Measurements from ENCODE around the gene SCIMP.

SCIMP gene

GRCh38 chr17:5211458-5211857 is 23.2 kb downstream of the SCIMP start:
- H3K79me2 ChIP-seq (ENCODE audit: low read length): no peaks in the 10 kb centered on the region
- peak overlapping the region; percentile 39 for H3K27ac ChIP-seq (ENCODE audit: low read length)
- no peaks in the 10 kb centered on the region for H4K20me1 ChIP-seq (ENCODE audit: insufficient read depth, low read length)
- H3K36me3 ChIP-seq (replicated peaks; ENCODE audit: low read depth, low read length): no peaks in the 10 kb centered on the region
- H3K9me3 ChIP-seq (ENCODE audit: insufficient read depth, low read length): no peaks in the 10 kb centered on the region
- H3K4me3 ChIP-seq (ENCODE audit: low read length): no peak overlapping the region
- H3K4me2 ChIP-seq (ENCODE audit: low read length): peak overlapping the region; percentile 36
- no peaks in the 10 kb centered on the region for H3K27me3 ChIP-seq (ENCODE audit: low read depth, low read length)
- no peak overlapping the region for H3K9ac ChIP-seq (ENCODE audit: low read length)
- H3K4me1 ChIP-seq (ENCODE audit: low read length): peaks cover 18% of the 10 kb centered on the region
- no peak for TF ChIP-seq EZH2phosphoT487 (IDR thresholded peaks at IDR 0.05; ENCODE audit: low read depth)
- H2AFZ ChIP-seq (ENCODE audit: low read depth, low read length): no peak overlapping the region

- TF ChIP-seq CTCF (IDR thresholded peaks at IDR 0.05; ENCODE audit: low read depth, low read length) (no peak), EZH2phosphoT487 (IDR thresholded peaks at IDR 0.05; ENCODE audit: low read depth) (no peak)
- Histone ChIP-seq H3K27me3 (ENCODE audit: low read depth, low read length) (no peaks in the 10 kb centered on the region), H2AFZ (ENCODE audit: low read depth, low read length) (0 out of 2 replicates have a peak overlapping the region, but pooled peaks have one; percentile 3), H3K36me3 (replicated peaks; ENCODE audit: low read depth, low read length) (no peaks in the 10 kb centered on the region), H4K20me1 (ENCODE audit: insufficient read depth, low read length) (no peaks in the 10 kb centered on the region), H3K9ac (ENCODE audit: low read length) (no peak overlapping the region), H3K27ac (ENCODE audit: low read length) (peak overlapping the region; percentile 39), H3K79me2 (ENCODE audit: low read length) (no peaks in the 10 kb centered on the region), H3K4me2 (ENCODE audit: low read length) (peak overlapping the region; percentile 36), H3K4me3 (ENCODE audit: low read length) (no peak overlapping the region), H3K4me1 (ENCODE audit: low read length) (peaks cover 18% of the 10 kb centered on the region), H3K9me3 (ENCODE audit: insufficient read depth, low read length) (no peaks in the 10 kb centered on the region)
Observed at GRCh38 chr17:5210614-5211252, 23.9 kb downstream of the SCIMP start.

GRCh38 chr17:5210091-5210490 is 24.6 kb downstream of the SCIMP start:
- no peaks in the 10 kb centered on the region for H4K20me1 ChIP-seq (ENCODE audit: insufficient read depth, low read length)
- TF ChIP-seq EZH2phosphoT487 (IDR thresholded peaks at IDR 0.05; ENCODE audit: low read depth) (no peak), CTCF (IDR thresholded peaks at IDR 0.05; ENCODE audit: low read depth, low read length) (no peak)
- H3K4me2 ChIP-seq (ENCODE audit: low read length): peak overlapping the region; percentile 36; the same call in 1 of the 2 replicates
- no peaks in the 10 kb centered on the region for H3K27me3 ChIP-seq (ENCODE audit: low read depth, low read length)
- no peak overlapping the region for H3K4me3 ChIP-seq (ENCODE audit: low read length)
- H2AFZ ChIP-seq (ENCODE audit: low read depth, low read length): no peak overlapping the region
- no peaks in the 10 kb centered on the region for H3K79me2 ChIP-seq (ENCODE audit: low read length)
- peaks cover 18% of the 10 kb centered on the region for H3K4me1 ChIP-seq (ENCODE audit: low read length)
- H3K27ac ChIP-seq (ENCODE audit: low read length): peak overlapping the region; percentile 39; the same call in 1 of the 2 replicates
- H3K9me3 ChIP-seq (ENCODE audit: insufficient read depth, low read length): no peaks in the 10 kb centered on the region
- H3K9ac ChIP-seq (ENCODE audit: low read length): no peak overlapping the region
- no peaks in the 10 kb centered on the region for H3K36me3 ChIP-seq (replicated peaks; ENCODE audit: low read depth, low read length)

GRCh38 chr17:5209396-5209795 is 25.3 kb downstream of the SCIMP start:
- H3K27ac ChIP-seq (ENCODE audit: low read length): no peak overlapping the region
- no peak overlapping the region for H3K4me2 ChIP-seq (ENCODE audit: low read length)
- H3K4me1 ChIP-seq (ENCODE audit: low read length): peaks cover 18% of the 10 kb centered on the region
- H3K9me3 ChIP-seq (ENCODE audit: insufficient read depth, low read length): no peaks in the 10 kb centered on the region
- H4K20me1 ChIP-seq (ENCODE audit: insufficient read depth, low read length): no peaks in the 10 kb centered on the region
- H3K36me3 ChIP-seq (replicated peaks; ENCODE audit: low read depth, low read length): no peaks in the 10 kb centered on the region
- no peaks in the 10 kb centered on the region for H3K79me2 ChIP-seq (ENCODE audit: low read length)
- no peak overlapping the region for H3K4me3 ChIP-seq (ENCODE audit: low read length)
- H2AFZ ChIP-seq (ENCODE audit: low read depth, low read length): no peak overlapping the region
- no peaks in the 10 kb centered on the region for H3K27me3 ChIP-seq (ENCODE audit: low read depth, low read length)
- TF ChIP-seq CTCF (IDR thresholded peaks at IDR 0.05; ENCODE audit: low read depth, low read length): no peak
- H3K9ac ChIP-seq (ENCODE audit: low read length): no peak overlapping the region
